Measurements from ENCODE around the gene ISYNA1.

Gene ISYNA1

GRCh38 chr19:18426416-18426767 lies 11.5 kb downstream of the ISYNA1 start:
- H3K9me2 ChIP-seq (replicated peaks; ENCODE audit: low read depth, low read length) = no peaks in the 10 kb centered on the region
- H4K20me1 ChIP-seq (ENCODE audit: insufficient read depth, low read length, poor library complexity, severe bottlenecking) = peaks cover 40% of the 10 kb centered on the region
- no peaks in the 10 kb centered on the region for H3K27me3 ChIP-seq (ENCODE audit: insufficient read depth, low read length, poor library complexity, severe bottlenecking)
- H2AFZ ChIP-seq (ENCODE audit: low read length) = no peak overlapping the region
- H3F3A ChIP-seq (ENCODE audit: low read depth) = no peaks in the 10 kb centered on the region
- no peak for TF ChIP-seq EZH2phosphoT487 (IDR thresholded peaks at IDR 0.05; ENCODE audit: borderline replicate concordance)
- TF ChIP-seq, protein P1, sequence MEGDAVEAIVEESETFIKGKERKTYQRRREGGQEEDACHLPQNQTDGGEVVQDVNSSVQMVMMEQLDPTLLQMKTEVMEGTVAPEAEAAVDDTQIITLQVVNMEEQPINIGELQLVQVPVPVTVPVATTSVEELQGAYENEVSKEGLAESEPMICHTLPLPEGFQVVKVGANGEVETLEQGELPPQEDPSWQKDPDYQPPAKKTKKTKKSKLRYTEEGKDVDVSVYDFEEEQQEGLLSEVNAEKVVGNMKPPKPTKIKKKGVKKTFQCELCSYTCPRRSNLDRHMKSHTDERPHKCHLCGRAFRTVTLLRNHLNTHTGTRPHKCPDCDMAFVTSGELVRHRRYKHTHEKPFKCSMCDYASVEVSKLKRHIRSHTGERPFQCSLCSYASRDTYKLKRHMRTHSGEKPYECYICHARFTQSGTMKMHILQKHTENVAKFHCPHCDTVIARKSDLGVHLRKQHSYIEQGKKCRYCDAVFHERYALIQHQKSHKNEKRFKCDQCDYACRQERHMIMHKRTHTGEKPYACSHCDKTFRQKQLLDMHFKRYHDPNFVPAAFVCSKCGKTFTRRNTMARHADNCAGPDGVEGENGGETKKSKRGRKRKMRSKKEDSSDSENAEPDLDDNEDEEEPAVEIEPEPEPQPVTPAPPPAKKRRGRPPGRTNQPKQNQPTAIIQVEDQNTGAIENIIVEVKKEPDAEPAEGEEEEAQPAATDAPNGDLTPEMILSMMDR (conservative IDR thresholded peaks at IDR 0.05; ENCODE audit: low read length) = no peak
- H3K4me3 ChIP-seq (ENCODE audit: low read length, poor library complexity, severe bottlenecking) = no peak overlapping the region
- no peak overlapping the region for H3K9ac ChIP-seq (ENCODE audit: low read depth, low read length, poor library complexity, severe bottlenecking)
- no peak overlapping the region for H3K4me2 ChIP-seq (ENCODE audit: low read depth, low read length, poor library complexity, severe bottlenecking)
- H3K79me2 ChIP-seq (ENCODE audit: insufficient read depth, low read length) = peaks cover 61% of the 10 kb centered on the region
- no peaks in the 10 kb centered on the region for H3K9me3 ChIP-seq (ENCODE audit: insufficient read depth, low read depth, low read length)
- H3K4me1 ChIP-seq (ENCODE audit: insufficient read depth, low read length, poor library complexity, severe bottlenecking) = peaks cover 31% of the 10 kb centered on the region
- H3K36me3 ChIP-seq (ENCODE audit: insufficient read depth, low read length) = no peaks in the 10 kb centered on the region

- no peaks in the 10 kb centered on the region for H3K27me3 ChIP-seq (ENCODE audit: insufficient read depth, low read length, poor library complexity, severe bottlenecking)
- H3F3A ChIP-seq (ENCODE audit: low read depth) = no peaks in the 10 kb centered on the region
- H3K9me3 ChIP-seq (ENCODE audit: insufficient read depth, low read depth, low read length) = no peaks in the 10 kb centered on the region
- H3K9me2 ChIP-seq (replicated peaks; ENCODE audit: low read depth, low read length) = no peaks in the 10 kb centered on the region
- H2AFZ ChIP-seq (ENCODE audit: low read length) = no peak overlapping the region
- H3K4me3 ChIP-seq (ENCODE audit: low read length, poor library complexity, severe bottlenecking) = no peak overlapping the region
- H4K20me1 ChIP-seq (ENCODE audit: insufficient read depth, low read length, poor library complexity, severe bottlenecking) = peaks cover 45% of the 10 kb centered on the region
- TF ChIP-seq, protein P1 (conservative IDR thresholded peaks at IDR 0.05; ENCODE audit: low read length) = no peak
- no peak for TF ChIP-seq EZH2phosphoT487 (IDR thresholded peaks at IDR 0.05; ENCODE audit: borderline replicate concordance)
- no peak overlapping the region for H3K4me2 ChIP-seq (ENCODE audit: low read depth, low read length, poor library complexity, severe bottlenecking)
- peaks cover 37% of the 10 kb centered on the region for H3K4me1 ChIP-seq (ENCODE audit: insufficient read depth, low read length, poor library complexity, severe bottlenecking)
- peaks cover 67% of the 10 kb centered on the region for H3K79me2 ChIP-seq (ENCODE audit: insufficient read depth, low read length)
- no peaks in the 10 kb centered on the region for H3K36me3 ChIP-seq (ENCODE audit: insufficient read depth, low read length)
- no peak overlapping the region for H3K9ac ChIP-seq (ENCODE audit: low read depth, low read length, poor library complexity, severe bottlenecking)
These were observed 12.2 kb downstream of the ISYNA1 start for GRCh38 chr19:18425515-18426415.

DNA sequence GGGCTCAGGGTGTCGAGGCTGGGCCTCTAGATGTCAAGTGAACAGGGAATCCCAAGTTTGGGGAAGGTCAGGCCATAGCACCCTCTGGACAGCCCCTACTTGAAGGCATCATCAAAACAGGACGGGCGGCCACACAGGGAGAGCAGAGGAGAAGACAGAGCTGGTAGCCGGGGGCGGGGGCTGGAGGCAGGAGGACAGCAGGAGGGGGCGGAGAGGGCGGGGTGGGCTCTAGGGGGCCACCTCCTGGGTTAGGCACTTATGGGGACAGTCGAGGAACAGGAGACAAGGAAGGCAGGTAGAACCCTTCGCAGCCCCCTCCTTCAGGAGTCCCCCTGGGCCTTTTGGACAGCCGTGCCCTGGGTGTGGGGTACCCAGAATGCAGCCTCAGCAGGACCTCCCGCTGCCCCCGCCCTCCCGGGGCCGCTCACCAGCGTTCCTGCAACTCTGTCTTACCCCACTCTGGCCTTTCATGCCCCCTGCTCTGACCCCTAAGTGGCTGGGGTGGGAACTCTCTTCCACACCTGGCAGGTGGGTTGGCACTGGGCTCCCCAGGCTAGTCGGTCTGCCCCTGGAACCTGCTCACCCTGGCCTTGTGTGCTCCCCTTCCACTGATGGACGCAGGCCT lies 12.9 kb downstream of the ISYNA1 start:
- Histone ChIP-seq H3K4me3 (ENCODE audit: low read length, poor library complexity, severe bottlenecking) (no peak overlapping the region), H3K4me1 (ENCODE audit: insufficient read depth, low read length, poor library complexity, severe bottlenecking) (peaks cover 35% of the 10 kb centered on the region), H2AFZ (ENCODE audit: low read length) (no peak overlapping the region), H3K4me2 (ENCODE audit: low read depth, low read length, poor library complexity, severe bottlenecking) (no peak overlapping the region), H3K9ac (ENCODE audit: low read depth, low read length, poor library complexity, severe bottlenecking) (no peak overlapping the region), H3K9me2 (replicated peaks; ENCODE audit: low read depth, low read length) (no peaks in the 10 kb centered on the region), H3K36me3 (ENCODE audit: insufficient read depth, low read length) (no peaks in the 10 kb centered on the region), H3K9me3 (ENCODE audit: insufficient read depth, low read depth, low read length) (no peaks in the 10 kb centered on the region), H3K79me2 (ENCODE audit: insufficient read depth, low read length) (peaks cover 69% of the 10 kb centered on the region), H4K20me1 (ENCODE audit: insufficient read depth, low read length, poor library complexity, severe bottlenecking) (peaks cover 50% of the 10 kb centered on the region), H3K27me3 (ENCODE audit: insufficient read depth, low read length, poor library complexity, severe bottlenecking) (no peaks in the 10 kb centered on the region), H3F3A (ENCODE audit: low read depth) (no peaks in the 10 kb centered on the region)
- TF ChIP-seq, protein P1 (conservative IDR thresholded peaks at IDR 0.05; ENCODE audit: low read length) = no peak

All from Loucy (cell line).